GM19395 (cell line): ENCODE data around the gene FRMPD1.

ENCODE experiments used
- ATAC-seq: cut with Tn5 transposase; IDR thresholded peaks from one replicate; pipeline ENCODE4 v1.9.1; 2021; ENCODE audit warnings: mild to moderate bottlenecking, moderate library complexity; ENCODE audit not compliant: unreplicated experiment

FRMPD1 gene

DNA sequence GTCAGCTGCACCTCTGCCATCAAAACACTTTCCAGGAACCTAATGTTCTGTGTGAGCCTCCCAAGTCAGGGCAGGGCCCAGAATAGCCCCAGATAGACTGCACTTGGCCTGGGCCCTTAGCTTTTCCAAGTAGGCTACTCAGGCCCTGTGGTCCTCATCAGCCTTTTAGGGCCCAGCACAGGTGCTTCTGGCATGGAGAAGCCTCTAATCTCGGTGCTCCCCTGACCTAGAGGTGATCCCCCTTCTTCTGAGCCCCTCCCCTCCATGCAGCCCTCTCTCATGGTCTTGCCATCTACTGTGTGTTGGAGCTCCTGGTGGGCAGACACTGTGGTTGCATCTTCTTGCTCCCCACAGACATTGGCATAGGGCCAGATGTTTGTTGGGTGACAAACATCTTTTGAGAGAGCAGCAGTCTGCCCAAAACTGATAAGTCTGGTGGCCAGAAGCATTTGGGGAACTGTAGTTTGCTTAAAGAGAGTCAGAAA, 28.1 kb downstream of the FRMPD1 start:
- ATAC-seq = no peak

DNA sequence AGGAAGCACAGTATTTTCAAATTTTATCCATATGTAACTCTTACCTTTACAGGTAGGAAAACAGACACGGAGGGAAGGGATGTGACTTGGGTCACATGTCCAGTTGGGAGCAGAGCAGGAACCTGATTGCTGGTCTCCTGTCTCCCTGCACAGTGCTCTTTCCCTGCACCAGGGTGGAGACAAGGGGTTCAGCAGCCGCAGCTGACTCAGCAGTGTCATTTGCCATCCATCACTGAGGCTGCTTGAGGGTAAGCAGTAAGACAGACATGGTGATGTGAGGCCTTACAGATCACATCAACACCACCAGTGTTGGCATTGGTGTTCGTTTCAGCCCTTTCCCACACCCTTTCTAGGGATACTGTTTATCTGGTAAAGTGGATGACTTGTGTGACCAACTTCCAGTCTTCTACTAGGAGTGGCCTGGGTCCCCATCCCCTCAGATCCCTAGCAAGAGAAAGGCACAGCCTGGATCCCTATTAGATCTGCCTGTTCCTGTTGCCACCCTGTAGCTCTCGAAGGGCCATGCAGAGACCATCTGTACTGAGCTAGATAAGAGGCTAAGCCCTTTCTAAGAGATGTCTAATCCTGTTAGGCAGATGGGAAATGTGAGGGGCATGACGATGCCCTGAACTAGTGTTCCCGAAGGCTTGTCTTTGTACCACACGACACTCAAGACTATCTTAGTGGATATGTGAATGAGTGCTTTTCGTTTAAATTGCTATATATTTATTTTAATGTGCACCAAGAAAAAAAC, 29.1 kb downstream of the FRMPD1 start:
- no peak for ATAC-seq

- ATAC-seq = no peak
These were observed 32.2 kb downstream of the FRMPD1 start for GRCh38 chr9:37682951-37683350.

GRCh38 chr9:37683531-37684371, 33.0 kb downstream of the FRMPD1 start:
- no peak for ATAC-seq

GRCh38 chr9:37692622-37693221, 42.0 kb downstream of the FRMPD1 start:
- ATAC-seq = no peak

GRCh38 chr9:37693260-37693659, 42.5 kb downstream of the FRMPD1 start:
- ATAC-seq = no peak

DNA sequence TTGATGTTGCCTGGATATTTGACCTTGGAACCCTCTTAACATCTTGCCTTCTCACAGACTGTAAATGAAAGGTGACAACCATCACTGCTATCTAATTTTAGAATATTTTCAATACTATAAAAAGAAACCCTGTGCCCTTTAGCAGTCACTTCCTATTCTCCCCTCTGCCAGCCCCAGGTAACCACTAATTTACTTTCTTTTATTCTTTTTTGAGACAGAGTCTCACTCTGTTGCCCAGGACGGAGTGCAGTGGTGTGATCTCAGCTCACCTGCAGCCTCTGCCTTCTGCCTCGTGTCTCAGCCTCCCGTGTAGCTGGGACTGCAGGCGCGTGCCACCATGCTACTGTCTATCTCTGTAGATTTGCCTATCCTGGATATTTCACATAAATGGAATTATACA, 43.6 kb downstream of the FRMPD1 start:
- ATAC-seq = no peak

DNA sequence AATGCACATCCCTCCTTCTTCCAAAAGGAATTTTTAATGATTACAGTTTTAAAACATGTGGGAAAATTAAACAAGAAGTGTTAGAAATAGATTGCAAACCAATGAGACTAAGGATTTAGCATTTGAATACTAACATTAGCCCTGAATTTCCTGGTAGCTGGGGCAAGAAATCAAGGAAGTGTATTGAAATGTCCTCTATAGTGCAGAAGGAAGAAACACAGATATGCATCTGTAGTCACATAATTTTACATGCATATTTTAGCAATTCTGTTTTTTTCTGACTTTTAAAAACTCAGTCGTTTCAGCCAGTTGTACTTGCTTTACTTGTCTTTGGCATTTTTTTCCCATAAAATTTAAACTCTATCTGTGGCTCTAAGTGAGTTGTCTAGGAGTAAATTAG, 45.8 kb downstream of the FRMPD1 start:
- ATAC-seq = no peak

GRCh38 chr9:37700131-37700530, 49.4 kb downstream of the FRMPD1 start:
- ATAC-seq = no peak

DNA sequence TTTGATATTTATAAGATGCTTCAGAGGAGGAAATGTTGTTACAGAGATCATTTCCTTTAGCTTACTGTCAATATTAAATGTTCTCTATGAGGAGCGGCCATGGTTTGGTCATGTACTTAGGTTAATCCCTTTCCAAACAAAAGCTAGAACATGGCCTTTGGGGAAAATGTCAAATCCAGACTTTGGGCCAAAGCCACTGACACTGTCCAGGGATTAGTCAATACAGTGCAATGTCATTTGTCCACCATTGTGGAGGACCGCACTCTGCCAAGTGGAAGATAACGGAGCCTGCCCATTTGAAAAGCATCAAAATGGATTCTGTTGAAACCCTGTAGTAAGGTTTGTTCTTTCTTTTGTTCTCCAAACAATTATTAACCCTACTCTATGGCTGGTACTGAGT, 50.1 kb downstream of the FRMPD1 start:
- no peak for ATAC-seq

DNA sequence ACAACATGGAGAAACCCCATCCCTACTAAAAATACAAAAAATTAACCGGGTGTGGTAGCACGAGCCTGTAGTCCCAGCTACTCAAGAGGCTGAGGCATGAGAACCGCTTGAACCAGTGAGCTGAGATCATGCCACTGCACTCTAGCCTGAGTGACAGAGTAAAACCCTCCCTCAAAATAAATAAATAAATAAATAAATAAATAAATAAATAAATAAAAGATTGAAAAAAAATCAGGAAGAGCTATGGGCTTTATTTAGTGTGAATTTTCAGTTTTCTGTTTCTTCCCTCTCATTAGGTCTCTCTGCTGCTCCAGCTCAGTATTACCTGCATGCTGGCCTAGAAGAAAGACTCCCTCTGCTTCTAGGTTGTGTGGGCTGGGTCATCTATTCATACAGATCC, 55.0 kb downstream of the FRMPD1 start:
- ATAC-seq = no peak

DNA sequence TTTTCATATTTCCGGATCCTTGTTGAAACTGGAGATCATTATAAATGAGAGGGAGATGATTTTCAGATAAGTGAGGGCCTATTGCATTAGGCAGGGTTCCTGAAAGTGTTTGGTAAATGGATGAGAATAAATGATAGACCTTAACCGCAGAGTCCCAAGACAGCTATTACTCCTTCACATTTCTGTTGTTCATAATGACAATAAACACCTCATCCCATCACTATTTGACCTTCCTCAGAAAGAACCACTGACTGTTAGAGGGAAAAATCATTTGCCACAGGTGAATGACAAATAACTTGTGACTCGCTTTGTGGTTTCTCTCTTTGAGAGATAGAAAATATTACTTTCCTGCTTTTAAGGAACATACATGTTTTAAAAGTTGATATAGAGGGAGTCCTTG, 55.5 kb downstream of the FRMPD1 start:
- ATAC-seq = no peak

- ATAC-seq = no peak
These were observed 57.0 kb downstream of the FRMPD1 start for GRCh38 chr9:37707748-37708147.

DNA sequence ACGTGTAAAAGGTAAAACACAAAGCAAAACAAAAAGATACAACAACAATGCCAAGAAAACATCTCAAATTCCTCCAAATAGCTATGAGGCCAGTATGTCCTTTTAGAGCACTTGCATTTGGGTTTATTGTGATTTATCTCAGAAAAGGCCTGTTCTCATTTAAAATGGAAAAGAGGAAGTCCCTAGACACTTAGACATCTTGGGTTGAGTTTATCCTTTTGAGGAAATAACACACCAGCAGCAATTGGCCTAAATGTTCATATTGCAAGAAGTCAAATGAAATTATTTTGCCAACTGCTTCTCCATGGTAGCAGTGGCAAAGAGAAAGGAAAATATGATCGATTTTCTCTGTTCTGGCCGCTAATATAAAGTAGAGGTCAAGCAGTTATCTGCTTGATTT, 59.3 kb downstream of the FRMPD1 start:
- no peak for ATAC-seq

DNA sequence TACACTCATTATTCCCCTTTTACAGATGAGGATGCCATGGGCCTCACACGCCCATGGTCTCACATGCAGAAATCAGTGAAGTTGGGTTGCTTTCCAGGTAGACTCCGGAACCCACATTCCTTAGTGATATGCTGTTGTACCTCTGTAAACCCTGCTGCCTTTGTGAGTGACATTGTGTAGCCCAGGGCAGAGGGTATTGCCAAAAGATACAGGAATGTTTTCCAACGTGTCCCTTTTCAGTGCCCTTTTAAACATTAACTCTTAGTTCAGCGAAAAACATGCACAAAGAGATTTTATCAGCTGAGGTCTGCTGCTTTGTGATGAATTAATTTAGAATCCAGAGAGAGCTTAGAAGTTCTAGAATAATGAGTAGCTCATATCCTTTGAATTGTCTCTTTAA, 64.5 kb downstream of the FRMPD1 start:
- no peak for ATAC-seq

- no peak for ATAC-seq
These were observed 65.3 kb downstream of the FRMPD1 start for GRCh38 chr9:37715991-37716505.

GRCh38 chr9:37719526-37719925, 68.8 kb downstream of the FRMPD1 start:
- no peak for ATAC-seq

DNA sequence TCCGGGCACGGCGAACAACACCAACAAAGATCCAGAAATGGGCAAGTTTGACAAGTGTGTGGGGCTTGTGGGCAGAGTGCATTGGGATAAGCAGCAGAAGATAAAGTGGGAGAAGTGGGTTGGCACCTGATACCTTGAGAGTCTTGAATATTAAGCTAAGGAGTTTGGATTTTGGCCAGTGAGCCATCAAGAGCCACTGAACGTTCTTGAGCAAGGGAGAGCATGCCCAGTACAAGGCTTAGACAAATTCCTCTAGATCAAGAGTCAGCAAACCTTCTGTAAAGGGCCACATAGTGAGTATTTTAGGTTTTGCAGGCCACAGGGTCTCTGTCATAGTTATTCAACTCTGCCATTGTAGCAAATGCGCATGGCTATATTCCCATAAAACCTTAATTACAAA, 76.3 kb downstream of the FRMPD1 start:
- ATAC-seq = no peak

- no peak for ATAC-seq
These were observed 78.7 kb downstream of the FRMPD1 start for GRCh38 chr9:37729499-37729898.

- no peak for ATAC-seq
These were observed 79.5 kb downstream of the FRMPD1 start for GRCh38 chr9:37730256-37730655.

DNA sequence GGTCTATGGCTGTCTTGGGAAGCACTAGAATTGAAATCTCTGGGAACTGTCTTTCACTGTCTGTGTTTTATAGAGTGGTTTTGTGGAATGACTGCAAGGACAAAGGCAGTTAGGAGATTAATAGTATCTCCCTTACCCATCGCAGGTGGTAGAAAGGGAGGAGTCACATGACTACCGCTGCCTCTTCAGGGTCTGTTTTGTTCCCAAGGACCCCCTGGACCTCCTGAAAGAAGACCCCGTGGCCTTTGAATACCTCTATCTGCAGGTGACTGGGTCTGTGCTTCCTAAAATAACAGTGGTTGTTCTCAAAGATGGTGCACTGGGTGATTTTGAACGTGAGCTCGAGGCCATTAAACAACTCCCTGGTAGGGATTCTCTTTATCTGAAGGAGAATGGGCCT, 80.1 kb downstream of the FRMPD1 start:
- no peak for ATAC-seq
